K562 (cell line): Measurements from ENCODE around the gene ACADM. TPM values are rescaled to one million over a fixed set of nuclear protein-coding genes. Genes with fewer than 3 reads are reported as not detected.

Source experiments
- ARNT ChIP-seq, 2 experiments: fragments of 450-650 bp; IDR thresholded peaks; 2 replicates each; pipeline ENCODE4 v1.6.1; 2016; ENCODE audit warnings: mild to moderate bottlenecking in 1 of 2
- ATF7 ChIP-seq: fragments of 450-650 bp; IDR thresholded peaks from 2 replicates; pipeline ENCODE4 v1.7.1; 2014; ENCODE audit warnings: mild to moderate bottlenecking, moderate library complexity
- E2F6 ChIP-seq, 2 experiments: IDR thresholded peaks; 2 replicates each; pipeline ENCODE4 v1.6.1; 2011; ENCODE audit warnings: borderline replicate concordance in 1 of 2, control low read depth in 1 of 2, low read depth in 1 of 2, low read length in 1 of 2, mild to moderate bottlenecking in 1 of 2, mixed read lengths in 1 of 2, moderate library complexity in 1 of 2; ENCODE audit not compliant: insufficient read depth in 1 of 2, insufficient read length in 1 of 2, poor library complexity in 1 of 2, severe bottlenecking in 1 of 2; ENCODE audit errors: extremely low read depth in 1 of 2
- FOXA3 ChIP-seq, 2 experiments: fragments of 450-650 bp in 1 of 2; sonication (generic) in 1 of 2; formaldehyde crosslinking; IDR thresholded peaks in 1 of 2; conservative IDR thresholded peaks in 1 of 2; 2 replicates each; pipeline versions ENCODE4 v1.4.0 to v1.8.0; 2020 to 2022; ENCODE audit warnings: mild to moderate bottlenecking in 2 of 2, missing genetic modification reagents in 1 of 2
- GABPB2 ChIP-seq: fragments of 250-450 bp; sonication (Bioruptor Pico); conservative IDR thresholded peaks from 2 replicates; pipeline ENCODE4 v1.5.1; 2021; ENCODE audit warnings: mild to moderate bottlenecking
- HDAC6 ChIP-seq: IDR thresholded peaks from 2 replicates; pipeline ENCODE4 v1.6.1; 2012; ENCODE audit warnings: low read depth, mild to moderate bottlenecking, control low read depth, inconsistent platforms, low read length, moderate library complexity
- HLTF ChIP-seq: fragments of 450-650 bp; IDR thresholded peaks from 2 replicates; pipeline ENCODE4 v1.6.1; 2016
- KDM4B ChIP-seq, 2 experiments: fragments of 450-650 bp in 1 of 2; sonication (generic) in 1 of 2; IDR thresholded peaks; 2 replicates each; pipeline ENCODE4 v1.6.1; 2016 to 2017; ENCODE audit warnings: borderline replicate concordance in 2 of 2, antibody characterized with exemption in 1 of 2, low read depth in 1 of 2, mild to moderate bottlenecking in 1 of 2
- KHSRP ChIP-seq: fragments of 450-650 bp; IDR thresholded peaks from 2 replicates; pipeline ENCODE4 v1.6.1; 2017
- LEF1 ChIP-seq: fragments of 450-650 bp; IDR thresholded peaks from 2 replicates; pipeline ENCODE4 v1.6.1; 2016; ENCODE audit warnings: mild to moderate bottlenecking
- MAFF ChIP-seq: IDR thresholded peaks from 2 replicates; pipeline ENCODE4 v1.6.1; 2012; ENCODE audit warnings: low read length, improper control_type of control experiment
- MCM5 ChIP-seq: fragments of 450-650 bp; IDR thresholded peaks from 2 replicates; pipeline ENCODE4 v1.6.1; 2016; ENCODE audit warnings: low read depth
- MCM7 ChIP-seq, 2 experiments: fragments of 450-650 bp; IDR thresholded peaks; 2 replicates each; pipeline ENCODE4 v1.6.1; 2016 to 2018
- NFXL1 ChIP-seq: fragments of 450-650 bp; formaldehyde crosslinking; IDR thresholded peaks from 2 replicates; pipeline ENCODE4 v1.4.0; 2021; ENCODE audit warnings: mild to moderate bottlenecking
- NR1H2 ChIP-seq: sonication (generic); formaldehyde crosslinking; IDR thresholded peaks from 2 replicates; pipeline ENCODE4 v1.4.0; 2020; ENCODE audit warnings: mild to moderate bottlenecking, missing genetic modification reagents
- PHF21A ChIP-seq: fragments of 450-650 bp; IDR thresholded peaks from 2 replicates; pipeline ENCODE4 v1.6.1; 2017; ENCODE audit warnings: low read depth, borderline replicate concordance
- SMARCA5 ChIP-seq: fragments of 450-650 bp; IDR thresholded peaks from 2 replicates; pipeline ENCODE4 v1.6.1; 2016
- SOX6 ChIP-seq: fragments of 450-650 bp; IDR thresholded peaks from 2 replicates; pipeline ENCODE4 v1.6.1; 2014; ENCODE audit warnings: mild to moderate bottlenecking
- SRF ChIP-seq, 2 experiments: fragments of 250-450, 450-650 bp in 1 of 2; sonication (Bioruptor Pico) in 1 of 2; sonication (generic) in 1 of 2; formaldehyde crosslinking; IDR thresholded peaks; 2 replicates each; pipeline versions ENCODE4 v1.5.0 to v1.5.1; 2020 to 2022; ENCODE audit warnings: mild to moderate bottlenecking in 1 of 2, missing genetic modification reagents in 1 of 2
- THRAP3 ChIP-seq: fragments of 450-650 bp; IDR thresholded peaks from 2 replicates; pipeline ENCODE4 v1.6.1; 2016; ENCODE audit warnings: mild to moderate bottlenecking, inconsistent platforms, borderline replicate concordance
- ZBTB17 ChIP-seq: fragments of 450-650 bp; formaldehyde crosslinking; IDR thresholded peaks from 2 replicates; pipeline ENCODE4 v1.4.0; 2020; ENCODE audit warnings: mild to moderate bottlenecking
- ZNF134 ChIP-seq: fragments of 250-450 bp; sonication (Bioruptor Pico); conservative IDR thresholded peaks from 2 replicates; pipeline ENCODE4 v1.4.0; 2020
- ZNF165 ChIP-seq: fragments of 250-450 bp; sonication (Bioruptor Pico); IDR thresholded peaks from 2 replicates; pipeline ENCODE4 v1.4.0; 2020; ENCODE audit warnings: borderline replicate concordance
- ZNF324 ChIP-seq: fragments of 250-450 bp; sonication (Bioruptor Pico); IDR thresholded peaks from 2 replicates; pipeline ENCODE4 v1.4.0; 2020; ENCODE audit warnings: mild to moderate bottlenecking
- ZNF449 ChIP-seq: fragments of 250-450 bp; sonication (Bioruptor Pico); IDR thresholded peaks from 2 replicates; pipeline ENCODE4 v1.8.0; 2022; ENCODE audit warnings: moderate library complexity, mild to moderate bottlenecking, inconsistent platforms
- ZNF655 ChIP-seq: fragments of 250-450 bp; sonication (Bioruptor Pico); IDR thresholded peaks from 2 replicates; pipeline ENCODE4 v1.5.0; 2021
- ZNF695 ChIP-seq: fragments of 450-650 bp; formaldehyde crosslinking; IDR thresholded peaks from 2 replicates; pipeline ENCODE4 v1.4.0; 2020; ENCODE audit warnings: mild to moderate bottlenecking, moderate library complexity
- polyA plus RNA-seq, 8 experiments: library from polyadenylated mRNA; depleted of rRNA in 4 of 8; stranded (reverse) in 5 of 8; unstranded in 3 of 8; fragments of >200 nt; fragmentation: Nextera tagmentation in 2 of 8; fragmentation: Illumina TruSeq in 1 of 8; extraction: Ambion mirVana in 2 of 8; extraction: Trizol in 1 of 8; gene quantifications; 2 replicates each; pipeline versions ENCODE4 v1.2.1 to v1.2.3, GENCODE V29; 2011 to 2014; ENCODE audit warnings: inconsistent platforms in 1 of 8, missing spikeins in 1 of 8
- total RNA-seq, 7 experiments: library from RNA; depleted of rRNA in 6 of 7; stranded (reverse); fragments of >200 nt in 6 of 7; fragmentation: Illumina TruSeq in 2 of 7; extraction: Trizol in 2 of 7; gene quantifications; 2 replicates each; pipeline versions ENCODE4 v1.2.1 to v1.2.3, GENCODE V29; 2011 to 2021; ENCODE audit warnings: low replicate concordance in 1 of 7

Gene ACADM
- total and polyA plus RNA-seq, 9 of the 15 experiments (the other 6 are each of a cell fraction or from before 2014, with no cell fraction given) = 82.5 to 156 (median 123) TPM

- TF ChIP-seq KDM4B (IDR thresholded peaks at IDR 0.05; ENCODE audit: borderline replicate concordance in 2 of 2, low read depth in 1 of 2) (no peak), HDAC6 (no peak), ZNF449 (CRISPR knock-in tag) (no peak), ZNF134 (CRISPR knock-in tag) (no peak), MCM7 (IDR thresholded peaks at IDR 0.05) (no peak), ZNF695 (CRISPR knock-in tag) (peak; percentile 90), KHSRP (peak; percentile 75; the same call in 1 of the 2 replicates), ATF7 (no peak), NFXL1 (CRISPR knock-in tag) (peak; percentile 83; the same call in 1 of the 2 replicates), NR1H2 (CRISPR knock-in tag) (no peak), THRAP3 (peak; percentile 94; the same call in 1 of the 2 replicates), MAFF (no peak; the same call in none of the 2 replicates), ZNF655 (CRISPR knock-in tag) (no peak; the same call in 1 of the 2 replicates), FOXA3 (CRISPR knock-in tag; conservative IDR thresholded peaks at IDR 0.05 in 1 of 2, IDR thresholded peaks at IDR 0.05 in 1 of 2) (peak; percentile 46 to 52; a peak in 2 of 4 replicates), LEF1 (no peak), GABPB2 (CRISPR knock-in tag) (0 out of 2 replicates have a peak, but pooled peaks have one; percentile 27), E2F6 (IDR thresholded peaks at IDR 0.05; ENCODE audit: borderline replicate concordance in 1 of 2, extremely low read depth in 1 of 2, insufficient read depth in 1 of 2, insufficient read length in 1 of 2, low read depth in 1 of 2, low read length in 1 of 2, poor library complexity in 1 of 2, severe bottlenecking in 1 of 2) (peak; percentile 84 to 92), ZNF324 (CRISPR knock-in tag) (no peak; the same call in none of the 2 replicates), SOX6 (no peak), SRF (CRISPR knock-in tag; IDR thresholded peaks at IDR 0.05) (peak in 1 of 2 experiments; percentile 43; a peak in 2 of 4 replicates), HLTF (0 out of 2 replicates have a peak, but pooled peaks have one; percentile 25), ZBTB17 (CRISPR knock-in tag) (peak; percentile 83), SMARCA5 (no peak), PHF21A (no peak), MCM5 (no peak), ARNT (IDR thresholded peaks at IDR 0.05) (peak in 1 of 2 experiments; percentile 40; a peak in 1 of 4 replicates), ZNF165 (no peak; the same call in 1 of the 2 replicates)
Observed at GRCh38 chr1:75796376-75797272, 72.1 kb downstream of the ACADM start, which contains the start of gene MSH4 (continued).
